Common myeloid progenitor, CD34-positive (primary cell): Measurements from ENCODE around the gene MOB3A.

Experiments
- CTCF ChIA-PET: fragments of 350-600 bp; sonication (Branson Sonifier 250); formaldehyde crosslinking; loops from one replicate; lab custom pipeline; 2021; ENCODE audit warnings: antibody characterized with exemption; lab: Charles Lee
- POLR2A ChIA-PET: fragments of 350-600 bp; sonication (Branson Sonifier 250); formaldehyde crosslinking; loops from one replicate; lab custom pipeline; 2021; ENCODE audit warnings: antibody characterized with exemption; lab: Charles Lee
- DNase-seq, 3 donors: peaks; one replicate each; pipeline versions ENCODE4 v3.0.0 to v3.0.0-alpha.2; 2013
- H3K27ac ChIP-seq, 2 experiments: 1 replicate in 1 of 2; 2 replicates in 1 of 2; pipeline ENCODE4 v1.7.0; 2013; ENCODE audit warnings: inconsistent platforms in 2 of 2, low read length in 2 of 2, mild to moderate bottlenecking in 2 of 2, low read depth in 1 of 2, moderate library complexity in 1 of 2; ENCODE audit not compliant: severe bottlenecking in 2 of 2, insufficient read depth in 1 of 2, poor library complexity in 1 of 2
- H3K27me3 ChIP-seq, 5 experiments: replicated peaks in 2 of 5; 1 replicate in 3 of 5; 2 replicates in 2 of 5; pipeline versions ENCODE4 v1.6.1 to v1.7.0; 2013; ENCODE audit warnings: low read length in 4 of 5, mild to moderate bottlenecking in 2 of 5, moderate library complexity in 2 of 5, inconsistent platforms in 1 of 5; ENCODE audit not compliant: insufficient read depth in 5 of 5, control insufficient read depth in 4 of 5
- H3K36me3 ChIP-seq, 4 experiments: 1 replicate in 2 of 4; 2 replicates in 2 of 4; pipeline versions ENCODE4 v1.6.1 to v1.7.0; 2013; ENCODE audit warnings: low read length in 3 of 4, control low read depth in 1 of 4, mild to moderate bottlenecking in 1 of 4; ENCODE audit not compliant: control insufficient read depth in 4 of 4, insufficient read depth in 4 of 4
- H3K4me1 ChIP-seq, 4 experiments: 1 replicate in 3 of 4; 2 replicates in 1 of 4; pipeline versions ENCODE4 v1.6.1 to v1.7.1; 2013; ENCODE audit warnings: low read length in 3 of 4, mild to moderate bottlenecking in 3 of 4, control low read depth in 1 of 4, inconsistent platforms in 1 of 4, moderate library complexity in 1 of 4; ENCODE audit not compliant: control insufficient read depth in 4 of 4, insufficient read depth in 4 of 4; ENCODE audit errors: control extremely low read depth in 1 of 4
- H3K4me3 ChIP-seq, 7 experiments: 1 replicate in 4 of 7; 2 replicates in 3 of 7; pipeline versions ENCODE4 v1.5.1 to v1.7.0; 2013; ENCODE audit warnings: mild to moderate bottlenecking in 7 of 7, low read length in 6 of 7, moderate library complexity in 6 of 7, inconsistent platforms in 2 of 7, low read depth in 2 of 7, control low read depth in 1 of 7; ENCODE audit not compliant: insufficient read depth in 4 of 7, control insufficient read depth in 1 of 7; ENCODE audit errors: extremely low read depth in 1 of 7
- H3K9me3 ChIP-seq, 5 experiments: 1 replicate in 4 of 5; 2 replicates in 1 of 5; pipeline versions ENCODE4 v1.6.1 to v1.7.1; 2013; ENCODE audit warnings: low read length in 4 of 5, mild to moderate bottlenecking in 2 of 5, inconsistent platforms in 1 of 5, low read depth in 1 of 5, moderate library complexity in 1 of 5; ENCODE audit not compliant: control insufficient read depth in 4 of 5, insufficient read depth in 2 of 5; ENCODE audit errors: control extremely low read depth in 1 of 5
- WGBS: methylation state at CpG from one replicate; pipeline ENCODE4 v1.1.5; 2013; ENCODE audit not compliant: insufficient coverage; 5-methylcytosine and 5-hydroxymethylcytosine counted together

The MOB3A gene

GRCh38 chr19:2060884-2061494 lies 35.1 kb downstream of the MOB3A start:
- CTCF ChIA-PET, result interaction anchor here (1.2 to 4.5 kb wide), 3 partner anchors 9 to 30 kb away, joined by 3 to 21 read pairs (median 4); partner anchors contain the start of gene MKNK2
- POLR2A ChIA-PET, result interaction anchor here (0.7 to 1.0 kb wide), 2 partner anchors 9 kb away, joined by 3 read pairs; no protein-coding TSS in a partner anchor
- Histone ChIP-seq H3K27me3 (no peaks in the 10 kb centered on the region), H3K27ac (peak overlapping the region; percentile 89 to 95), H3K4me3 (peak overlapping the region; percentile 43 to 87 (median 74)), H3K9me3 (no peaks in the 10 kb centered on the region), H3K4me1 (peaks cover 2 to 63% (median 52%) of the 10 kb centered on the region in 4 experiments), H3K36me3 (no peaks in the 10 kb centered on the region)
- peak; percentile 63 to 87 (median 83) for DNase-seq
- 0% methylated on average over 44 of the region's 55 CpGs for WGBS

DNA sequence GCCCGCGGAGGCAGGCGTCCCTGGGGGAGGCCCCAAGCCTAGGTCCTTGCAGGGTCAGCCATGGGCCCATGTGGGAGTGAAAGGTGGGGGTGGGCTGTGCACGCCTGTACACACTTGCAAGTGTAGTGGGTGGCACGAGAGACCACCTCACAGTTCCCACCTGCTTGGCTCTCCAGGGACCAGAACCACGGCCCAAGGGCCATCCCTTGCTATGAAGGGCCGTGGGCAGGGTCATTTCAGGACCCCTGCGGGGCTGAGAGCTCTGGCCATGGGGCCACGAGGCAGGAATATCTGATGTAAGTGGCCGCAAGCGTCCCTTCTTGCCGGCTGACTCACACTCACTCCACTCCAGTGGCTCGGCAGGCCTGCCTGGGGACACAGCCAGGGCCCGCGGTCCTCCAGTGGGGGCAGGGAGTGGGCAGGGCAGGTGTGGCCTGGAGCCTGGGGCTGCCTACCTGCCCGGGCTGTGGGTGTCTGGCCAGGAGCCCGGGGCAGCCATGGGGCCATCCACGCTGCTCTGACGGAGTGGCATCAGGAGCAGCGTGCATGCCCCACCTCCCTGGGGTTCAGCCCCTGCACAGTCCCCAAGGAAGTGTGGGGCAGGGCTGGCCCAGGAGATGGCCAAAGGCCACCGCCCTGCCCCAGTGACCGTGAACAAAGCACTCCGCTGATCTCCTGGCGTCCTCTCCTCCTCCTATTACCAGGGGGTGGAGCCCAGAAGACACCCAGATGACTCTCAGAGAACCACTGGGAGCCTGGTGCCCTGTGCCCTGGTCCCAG lies 36.5 kb downstream of the MOB3A start:
- Histone ChIP-seq H3K4me1 (peaks cover 2 to 71% (median 57%) of the 10 kb centered on the region in 4 experiments), H3K9me3 (no peaks in the 10 kb centered on the region), H3K27ac (peak overlapping the region in 1 of 2 experiments; percentile 95), H3K36me3 (no peaks in the 10 kb centered on the region), H3K4me3 (peak overlapping the region in 2 of 7 experiments; percentile 80 to 87), H3K27me3 (no peaks in the 10 kb centered on the region)
- CTCF ChIA-PET, result interaction anchor here (1.7 to 4.5 kb wide), 2 partner anchors 7 to 9 kb away, joined by 3 to 21 read pairs; partner anchors contain the start of gene MKNK2
- no peak for DNase-seq
- POLR2A ChIA-PET, result interaction anchor here (1.1 kb wide), 1 partner anchor 8 kb away, joined by 4 read pairs; no protein-coding TSS in a partner anchor
- 99% methylated on average over 23 of the region's 24 CpGs for WGBS

- no peaks in the 10 kb centered on the region for H3K9me3 ChIP-seq
- no peaks in the 10 kb centered on the region for H3K27me3 ChIP-seq
- peak overlapping the region in 1 of 2 experiments; percentile 95 for H3K27ac ChIP-seq
- ChIA-PET CTCF (interaction anchor here (0.9 to 1.7 kb wide), 2 partner anchors 10 to 39 kb away, joined by 3 read pairs; no protein-coding TSS in a partner anchor), POLR2A (interaction anchor here (1.0 kb wide), 1 partner anchor 16 kb away, joined by 4 read pairs; no protein-coding TSS in a partner anchor)
- H3K4me3 ChIP-seq, result no peak overlapping the region
- H3K4me1 ChIP-seq, result peaks cover 2 to 71% (median 57%) of the 10 kb centered on the region in 4 experiments
- WGBS, result 94% methylated on average over 15 of the region's 27 CpGs
- DNase-seq, result no peak
- no peaks in the 10 kb centered on the region for H3K36me3 ChIP-seq
These were observed 37.3 kb downstream of the MOB3A start for GRCh38 chr19:2058570-2059421.

GRCh38 chr19:2057484-2058469 lies 38.3 kb downstream of the MOB3A start:
- Histone ChIP-seq H3K4me3 (no peak overlapping the region), H3K27me3 (no peaks in the 10 kb centered on the region), H3K27ac (peak overlapping the region in 1 of 2 experiments; percentile 95), H3K4me1 (peaks cover 2 to 70% (median 57%) of the 10 kb centered on the region in 4 experiments), H3K9me3 (no peaks in the 10 kb centered on the region), H3K36me3 (no peaks in the 10 kb centered on the region)
- POLR2A ChIA-PET, result interaction anchor here (1.0 kb wide), 1 partner anchor 15 kb away, joined by 4 read pairs; no protein-coding TSS in a partner anchor
- CTCF ChIA-PET, result interaction anchor here (0.9 to 1.7 kb wide), 4 partner anchors 11 to 39 kb away, joined by 3 read pairs; no protein-coding TSS in a partner anchor
- 69% methylated on average over 17 of the region's 23 CpGs for WGBS
- no peak for DNase-seq

DNA sequence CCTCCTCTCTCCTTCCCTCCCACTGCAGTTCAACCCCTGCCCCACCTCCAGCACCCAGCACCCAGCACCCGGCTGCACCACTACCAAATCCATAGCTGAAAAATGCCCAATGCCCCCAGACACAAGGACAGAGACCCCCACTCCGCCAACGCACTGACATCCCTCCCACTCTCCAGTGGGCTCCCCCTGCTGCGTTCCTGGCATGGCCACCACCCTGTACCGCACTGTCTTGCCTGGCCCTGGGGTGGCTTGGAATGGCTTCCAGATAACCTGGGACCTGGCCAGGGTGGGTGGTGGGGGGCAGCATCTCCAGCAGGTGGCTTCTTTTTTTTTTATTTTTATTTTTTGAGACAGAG lies 39.3 kb downstream of the MOB3A start:
- Histone ChIP-seq H3K9me3 (no peaks in the 10 kb centered on the region), H3K4me1 (peaks cover 2 to 70% (median 58%) of the 10 kb centered on the region in 4 experiments), H3K27ac (no peak overlapping the region), H3K4me3 (no peak overlapping the region), H3K27me3 (no peaks in the 10 kb centered on the region), H3K36me3 (no peaks in the 10 kb centered on the region)
- 41% methylated on average over 4 of the region's 5 CpGs for WGBS
- DNase-seq, result no peak
- CTCF ChIA-PET, result interaction anchor here (1.2 to 1.5 kb wide), 2 partner anchors 15 to 30 kb away, joined by 3 to 4 read pairs; no protein-coding TSS in a partner anchor
- POLR2A ChIA-PET, result no interaction called here
